ENCODE data around the gene ATP2C1. TPM values are rescaled to one million over a fixed set of nuclear protein-coding genes. Genes with fewer than 3 reads are reported as not detected.

Gene ATP2C1
- total and polyA plus RNA-seq, 2 of the 4 experiments (the other 2 are of a cell fraction), result 41.4 to 50.2 TPM

DNA sequence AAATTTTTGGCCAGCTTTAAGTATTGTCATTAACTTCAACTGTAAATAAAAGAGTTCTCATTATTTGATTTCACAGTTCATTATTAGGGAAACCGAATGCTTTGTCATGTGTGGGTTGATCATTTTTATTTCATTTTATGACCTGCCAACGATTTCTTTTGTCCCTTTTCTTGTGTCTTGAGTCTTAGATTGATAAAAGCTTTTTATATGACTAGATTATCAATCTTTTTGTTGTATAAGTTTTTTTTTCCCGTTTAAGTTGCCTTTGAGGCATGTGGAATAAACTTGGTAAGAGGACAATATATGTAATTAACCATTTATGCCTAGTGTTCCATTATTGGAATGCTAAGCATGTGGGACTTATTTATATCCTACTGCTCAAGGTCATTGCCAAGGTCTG lies 62.8 kb downstream of the ATP2C1 start:
- Histone ChIP-seq H2AK5ac (ENCODE audit: low read depth, low read length) (no peak overlapping the region), H2BK120ac (ENCODE audit: low read depth, low read length) (no peak overlapping the region), H3K4me3 (ENCODE audit: insufficient read depth, low read depth, low read length) (no peak overlapping the region), H2AFZ (replicated peaks; ENCODE audit: low read length, poor library complexity) (no peak overlapping the region), H3K4me1 (ENCODE audit: control insufficient read depth, insufficient read depth, low read length) (peaks cover 6% of the 10 kb centered on the region), H2BK5ac (ENCODE audit: low read depth, low read length, poor library complexity, severe bottlenecking) (no peak overlapping the region), H3K56ac (ENCODE audit: extremely low read depth, insufficient read depth, low read length) (no peak overlapping the region), H4K91ac (ENCODE audit: insufficient read depth, low read depth, low read length) (no peak overlapping the region), H3K9me3 (ENCODE audit: control insufficient read depth, insufficient read depth, low read length) (no peaks in the 10 kb centered on the region), H3K36me3 (ENCODE audit: control insufficient read depth, insufficient read depth, low read length) (peaks cover 17% of the 10 kb centered on the region), H3K9me1 (ENCODE audit: insufficient read depth, low read length) (peaks cover 7% of the 10 kb centered on the region), H2BK15ac (ENCODE audit: low read depth, low read length) (no peak overlapping the region), H3K14ac (replicated peaks; ENCODE audit: low read depth, low read length) (no peak overlapping the region), H4K5ac (ENCODE audit: low read depth, low read length) (no peak overlapping the region), H3K9ac (ENCODE audit: low read depth, low read length) (no peak overlapping the region), H3K27me3 (ENCODE audit: control insufficient read depth, insufficient read depth, low read length) (no peaks in the 10 kb centered on the region), H3K4me2 (ENCODE audit: low read depth, low read length) (no peak overlapping the region), H3K79me1 (ENCODE audit: low read depth in 1 of 2, low read length in 2 of 2) (peaks cover 10 to 13% of the 10 kb centered on the region in 2 experiments; a peak in 3 of 4 replicates), H4K20me1 (ENCODE audit: insufficient read depth, low read length) (no peaks in the 10 kb centered on the region), H3K23ac (ENCODE audit: low read depth, low read length) (no peak overlapping the region), H2BK20ac (ENCODE audit: low read depth, low read length) (no peak overlapping the region), H2AK9ac (replicated peaks; ENCODE audit: low read depth, low read length, poor library complexity) (no peak overlapping the region), H3K4ac (ENCODE audit: low read depth, low read length) (no peak overlapping the region), H3K18ac (ENCODE audit: low read depth, low read length) (no peak overlapping the region), H4K8ac (ENCODE audit: low read depth in 2 of 2, low read length in 2 of 2) (no peak overlapping the region), H3K27ac (ENCODE audit: insufficient read depth, low read length) (no peak overlapping the region)
- ChIA-PET POLR2A (ENCODE audit: unreplicated experiment) (no interaction called here), CTCF (interaction anchor here (1.3 kb wide), 1 partner anchor 19 kb away, joined by 4 read pairs; no protein-coding TSS in a partner anchor)
- intact Hi-C loops (cut with micrococcal nuclease), result no loop called here
- no peak for ATAC-seq (ENCODE audit: low read depth)
- no peak for TF ChIP-seq FOS (IDR thresholded peaks at IDR 0.05; ENCODE audit: low read depth, low read length)
- no peak for DNase-seq
- WGBS, 2 experiments (ENCODE audit: extremely low coverage in 2 of 2, insufficient read length in 1 of 2), result no CpG with 5 or more reads among the region's 3 CpGs
- no TSS peak for BruUV-seq (replicated peaks)
- in situ Hi-C loops (cut with MboI; ENCODE audit: low sequenced_read_pairs), result loop anchor here (25.0 kb wide), 1 partner anchor 1481 kb away; no protein-coding TSS in a partner anchor
- dilution Hi-C loops (cut with HindIII; ENCODE audit: low sequenced_read_pairs, unreplicated experiment), result no loop called here

Data from IMR-90 (cell line).